ENCODE data around the gene GALR3.

GALR3 gene

GRCh38 chr22:37784829-37785495, 38.2 kb upstream of the GALR3 start:
- TF ChIP-seq ZC3H10 (CRISPR knock-in tag; IDR thresholded peaks at IDR 0.05) (no peak), ZFP3 (CRISPR knock-in tag; IDR thresholded peaks at IDR 0.05) (no peak), PATZ1 (CRISPR knock-in tag; IDR thresholded peaks at IDR 0.05; ENCODE audit: borderline replicate concordance) (no peak), GLIS3 (CRISPR knock-in tag; IDR thresholded peaks at IDR 0.05) (no peak), ARNTL (CRISPR knock-in tag; IDR thresholded peaks at IDR 0.05; ENCODE audit: borderline replicate concordance, low read depth) (no peak), RARB (CRISPR knock-in tag; IDR thresholded peaks at IDR 0.05) (no peak), ESRRG (CRISPR knock-in tag; IDR thresholded peaks at IDR 0.05) (no peak), POU6F1 (CRISPR knock-in tag; IDR thresholded peaks at IDR 0.05; ENCODE audit: borderline replicate concordance, low read depth) (no peak), ISL1 (CRISPR knock-in tag; IDR thresholded peaks at IDR 0.05) (no peak), TCF4 (CRISPR knock-in tag; IDR thresholded peaks at IDR 0.05; ENCODE audit: borderline replicate concordance) (no peak), TSHZ2 (CRISPR knock-in tag; IDR thresholded peaks at IDR 0.05) (no peak), TOX (CRISPR knock-in tag; IDR thresholded peaks at IDR 0.05; ENCODE audit: borderline replicate concordance) (no peak), SNAI2 (CRISPR knock-in tag; IDR thresholded peaks at IDR 0.05) (no peak), OSR1 (CRISPR knock-in tag; IDR thresholded peaks at IDR 0.05) (no peak), PPARA (CRISPR knock-in tag; IDR thresholded peaks at IDR 0.05; ENCODE audit: borderline replicate concordance) (no peak)
- ATAC-seq, result no peak; the same call in 2 of the 3 replicates

GRCh38 chr22:37790234-37790633, 32.9 kb upstream of the GALR3 start:
- no peak for ATAC-seq
- no peak for TF ChIP-seq PPARA (CRISPR knock-in tag; IDR thresholded peaks at IDR 0.05; ENCODE audit: borderline replicate concordance)
- TF ChIP-seq ESRRG (CRISPR knock-in tag; IDR thresholded peaks at IDR 0.05), result no peak
- no peak for TF ChIP-seq BACH2 (CRISPR knock-in tag; IDR thresholded peaks at IDR 0.05; ENCODE audit: borderline replicate concordance)
- TF ChIP-seq SNAI2 (CRISPR knock-in tag; IDR thresholded peaks at IDR 0.05), result no peak
- no peak for TF ChIP-seq CSDC2 (CRISPR knock-in tag; IDR thresholded peaks at IDR 0.05)
- TF ChIP-seq ZNF8 (CRISPR knock-in tag; IDR thresholded peaks at IDR 0.05), result no peak
- TF ChIP-seq GLIS3 (CRISPR knock-in tag; IDR thresholded peaks at IDR 0.05), result no peak
- TF ChIP-seq ZFP3 (CRISPR knock-in tag; IDR thresholded peaks at IDR 0.05), result no peak
- TF ChIP-seq ZNF565 (CRISPR knock-in tag; conservative IDR thresholded peaks at IDR 0.05; ENCODE audit: low read depth), result no peak
- no peak for TF ChIP-seq TSHZ2 (CRISPR knock-in tag; IDR thresholded peaks at IDR 0.05)
- no peak for TF ChIP-seq ZNF70 (CRISPR knock-in tag; IDR thresholded peaks at IDR 0.05)
- no peak for TF ChIP-seq TCF4 (CRISPR knock-in tag; IDR thresholded peaks at IDR 0.05; ENCODE audit: borderline replicate concordance)
- no peak for TF ChIP-seq ZFP30 (CRISPR knock-in tag; IDR thresholded peaks at IDR 0.05)
- TF ChIP-seq PATZ1 (CRISPR knock-in tag; IDR thresholded peaks at IDR 0.05; ENCODE audit: borderline replicate concordance), result no peak
- no peak for TF ChIP-seq POU6F1 (CRISPR knock-in tag; IDR thresholded peaks at IDR 0.05; ENCODE audit: borderline replicate concordance, low read depth)
- no peak for TF ChIP-seq ZC3H10 (CRISPR knock-in tag; IDR thresholded peaks at IDR 0.05)
- TF ChIP-seq CREB5 (CRISPR knock-in tag; IDR thresholded peaks at IDR 0.05; ENCODE audit: low read depth), result no peak
- no peak for TF ChIP-seq ARNTL (CRISPR knock-in tag; IDR thresholded peaks at IDR 0.05; ENCODE audit: borderline replicate concordance, low read depth)
